NCI-H146 treated with DMSO at 0.1 percent for 48 hours (cell line): ENCODE data around the gene EYS.
"Not testable (repeated sequence)": the region's sequence is repeated elsewhere in the genome, so short reads cannot be mapped to it uniquely, and the experiment has no call there.

Experiments
- DNase-seq: peaks from one replicate; lab custom pipeline; 2025; ENCODE audit not compliant: unreplicated experiment; lab: John Stamatoyannopoulos, UW

The EYS gene

GRCh38 chr6:64085126-64085525, 1621.9 kb downstream of the EYS start:
- no peak for DNase-seq

DNA sequence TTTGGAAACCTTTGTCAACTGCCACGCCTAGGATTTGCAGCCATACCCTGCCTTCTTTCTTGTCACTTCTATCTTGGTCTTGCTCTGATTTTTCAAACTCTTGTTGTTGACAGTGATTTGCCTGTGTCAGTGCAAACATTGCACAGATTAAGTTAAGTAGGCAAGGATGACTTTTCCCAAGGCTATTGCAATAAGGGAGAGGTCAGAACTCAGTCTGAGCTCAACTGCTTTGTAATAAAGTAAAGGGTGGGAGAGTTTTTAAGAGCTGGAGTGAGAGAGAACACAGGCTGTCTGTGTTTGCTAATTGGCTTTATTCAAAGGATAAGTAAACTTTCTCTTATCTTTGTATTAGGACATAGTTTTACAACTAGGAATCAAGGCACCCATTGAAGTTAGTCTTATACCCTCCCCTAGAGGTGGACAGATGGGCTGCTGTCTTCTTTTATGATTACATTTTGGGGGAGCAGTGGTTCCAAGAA, 1622.8 kb downstream of the EYS start:
- DNase-seq, result no peak

DNA sequence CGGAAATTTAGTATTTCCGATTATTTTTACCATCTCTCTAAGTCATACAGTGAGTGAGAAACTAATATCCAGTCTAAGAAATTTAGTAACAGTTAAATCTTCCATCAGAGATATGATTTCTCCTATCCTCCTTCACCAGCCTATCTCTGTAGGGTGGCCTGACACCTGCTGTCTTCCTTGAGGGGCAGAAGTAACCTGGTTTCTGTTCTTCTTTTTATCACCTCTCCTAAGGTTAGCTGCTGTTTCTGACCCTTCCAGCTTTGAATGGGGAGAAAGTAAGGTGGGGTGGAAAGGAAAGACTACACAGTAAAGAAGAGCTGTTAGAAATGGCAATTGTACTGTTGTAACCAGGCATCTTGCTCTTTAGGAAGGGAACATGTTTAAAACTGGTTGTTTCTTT, 1623.8 kb downstream of the EYS start:
- no peak for DNase-seq

DNA sequence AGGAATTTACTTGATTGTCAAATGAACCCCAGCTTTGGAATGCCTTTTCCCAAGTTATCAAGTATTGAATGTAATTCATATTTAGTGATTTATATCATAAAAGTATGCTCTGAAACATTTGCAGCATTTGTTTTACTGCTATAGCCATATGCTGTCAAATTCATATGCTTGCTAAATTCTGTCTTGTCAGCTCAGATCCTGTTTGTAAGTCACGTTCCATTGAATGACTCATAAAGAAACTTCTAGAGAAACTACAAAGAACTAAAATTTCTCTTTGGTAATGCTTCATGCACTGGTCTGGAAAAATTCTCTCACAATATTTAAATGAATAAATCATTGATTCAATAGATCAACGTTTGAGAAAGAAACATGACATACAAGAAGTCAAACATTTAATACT, 1625.6 kb downstream of the EYS start:
- no peak for DNase-seq

DNA sequence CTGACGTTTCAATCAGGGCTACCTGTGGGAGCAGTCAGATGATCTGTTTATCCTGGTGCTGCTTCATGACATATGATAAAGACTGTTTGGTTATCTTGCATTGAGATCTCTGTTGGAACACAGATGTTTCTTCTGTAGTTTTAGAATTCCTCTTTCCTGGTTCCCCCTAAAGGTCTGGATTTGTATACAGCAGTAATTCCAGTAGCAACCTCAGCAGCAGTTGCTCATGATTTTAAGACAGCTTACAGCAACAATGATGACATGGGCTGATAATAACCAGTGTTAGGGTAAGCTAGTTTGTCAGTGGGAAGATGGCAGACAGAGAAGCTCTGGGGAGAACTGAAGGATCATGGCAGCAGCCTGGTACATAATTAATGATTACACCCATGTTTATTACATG, 1632.0 kb downstream of the EYS start:
- no peak for DNase-seq

GRCh38 chr6:64072686-64073085, 1634.3 kb downstream of the EYS start:
- DNase-seq, result no peak

DNA sequence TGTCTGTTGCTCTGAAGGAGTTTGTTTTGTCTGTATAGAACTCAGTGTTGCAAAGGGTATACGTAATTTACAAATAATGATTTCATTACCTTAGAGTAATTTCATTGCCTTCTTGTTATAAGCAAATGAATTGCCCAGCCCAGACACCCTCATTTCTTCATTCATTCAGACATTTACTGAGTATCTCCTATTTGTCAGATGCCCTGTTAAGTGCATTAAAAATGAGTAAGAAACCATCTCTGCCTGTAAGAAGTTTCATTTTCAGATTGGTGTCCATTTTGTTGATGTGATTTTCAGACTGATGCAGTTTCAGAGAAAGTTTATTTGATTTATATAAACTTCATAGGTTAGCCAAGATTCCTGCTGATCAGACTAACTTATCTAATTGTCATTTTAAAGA, 1642.1 kb downstream of the EYS start:
- no peak for DNase-seq

GRCh38 chr6:64062960-64063683, 1643.9 kb downstream of the EYS start:
- no peak for DNase-seq

DNA sequence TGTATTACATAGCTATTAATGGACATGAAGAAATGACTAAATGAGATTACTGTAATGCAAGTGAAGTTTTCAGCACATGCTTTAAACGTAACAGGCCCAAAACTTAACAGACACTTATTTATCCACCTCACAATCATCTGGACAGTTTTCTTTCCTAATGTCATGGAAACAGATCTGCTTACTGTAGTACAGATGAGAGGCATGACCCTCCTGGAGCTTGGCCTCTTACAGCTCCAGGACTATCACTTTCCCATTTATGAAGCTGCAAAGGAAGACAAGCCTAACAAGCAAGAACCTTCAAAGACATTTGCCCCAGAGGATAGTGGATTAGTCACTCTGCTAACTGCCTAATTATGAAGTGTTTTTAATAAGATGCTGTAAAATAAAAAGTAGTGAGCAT, 1652.2 kb downstream of the EYS start:
- DNase-seq, result no peak

DNA sequence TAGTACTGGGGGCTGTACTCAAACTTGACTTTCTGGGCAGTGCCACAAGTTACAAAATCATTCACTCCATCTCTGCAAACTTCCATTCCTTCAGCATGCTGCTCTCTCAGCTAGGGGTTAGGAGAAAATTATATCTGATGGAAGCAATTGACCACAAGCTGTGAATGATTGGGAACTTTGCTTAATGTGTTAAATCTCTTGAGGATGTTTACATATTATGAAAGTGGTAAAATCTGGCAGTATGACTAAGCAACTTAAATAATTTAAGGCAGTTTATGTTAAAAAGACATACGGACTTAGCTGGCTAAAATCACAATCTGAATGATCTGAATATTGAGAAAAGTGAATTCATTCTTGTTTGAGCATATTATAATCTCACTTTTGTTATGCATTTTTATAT, 1656.4 kb downstream of the EYS start:
- no peak for DNase-seq

DNA sequence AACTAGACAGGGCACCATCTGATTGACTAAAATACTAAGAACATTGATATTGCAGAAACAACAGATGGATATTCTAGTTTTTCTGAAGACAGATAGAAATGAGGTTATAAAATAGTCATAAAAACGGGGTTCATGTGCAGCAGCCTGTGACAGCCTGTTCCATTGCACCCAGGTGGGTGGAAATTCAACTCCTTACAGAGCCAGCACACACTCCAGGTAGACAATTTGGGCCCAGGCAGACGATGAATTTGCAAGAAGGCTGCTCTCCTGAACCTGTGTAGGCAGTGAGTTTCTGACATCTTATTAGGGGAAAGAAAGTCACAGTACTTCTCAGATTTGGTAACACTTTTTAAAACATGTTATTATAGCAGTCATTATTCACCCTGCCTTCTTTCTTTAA, 1657.3 kb downstream of the EYS start:
- no peak for DNase-seq

DNA sequence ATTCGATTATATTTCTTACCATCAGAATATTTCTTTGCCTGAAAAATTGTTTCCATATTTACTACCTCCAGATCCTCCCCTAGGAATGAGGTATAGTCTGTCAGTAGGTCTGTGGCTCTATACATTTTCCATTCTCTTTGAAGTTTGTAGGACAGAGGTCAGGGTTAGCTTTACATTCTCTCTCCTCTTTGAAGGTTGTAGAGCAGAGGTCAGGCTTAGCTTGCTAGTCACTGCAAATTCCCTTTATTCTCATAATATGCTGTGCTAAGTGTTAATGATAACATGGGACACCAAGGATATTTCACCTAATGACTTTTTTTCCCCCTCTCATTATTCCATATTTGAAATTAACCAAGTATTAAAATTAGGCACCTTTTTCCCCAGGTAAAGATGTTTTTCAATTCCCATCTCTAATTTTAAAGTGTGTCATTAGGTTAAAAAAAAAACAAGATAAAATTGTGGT, 1660.2 kb downstream of the EYS start:
- DNase-seq, result no peak

- DNase-seq, result no peak
These were observed 1665.7 kb downstream of the EYS start for GRCh38 chr6:64041373-64041772.

GRCh38 chr6:64040113-64040512, 1666.9 kb downstream of the EYS start:
- no peak for DNase-seq

DNA sequence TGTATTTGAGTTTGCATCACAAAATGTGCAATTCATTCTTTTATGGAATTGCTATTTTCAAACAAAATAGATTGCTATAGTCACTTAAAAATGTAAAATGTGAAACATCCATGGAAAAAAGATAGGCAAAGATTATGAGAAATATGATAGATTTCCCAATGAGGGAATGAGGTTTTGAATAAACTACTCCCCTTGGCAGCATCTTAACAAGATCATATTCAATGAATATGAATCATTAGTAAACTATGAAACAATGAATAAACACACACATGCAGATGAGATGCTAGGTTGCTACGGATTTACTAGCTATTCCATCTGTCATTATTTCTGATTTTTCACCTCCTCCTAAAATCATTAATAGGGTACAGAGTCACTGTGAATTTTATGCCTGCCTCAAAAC, 1669.6 kb downstream of the EYS start:
- no peak for DNase-seq

DNA sequence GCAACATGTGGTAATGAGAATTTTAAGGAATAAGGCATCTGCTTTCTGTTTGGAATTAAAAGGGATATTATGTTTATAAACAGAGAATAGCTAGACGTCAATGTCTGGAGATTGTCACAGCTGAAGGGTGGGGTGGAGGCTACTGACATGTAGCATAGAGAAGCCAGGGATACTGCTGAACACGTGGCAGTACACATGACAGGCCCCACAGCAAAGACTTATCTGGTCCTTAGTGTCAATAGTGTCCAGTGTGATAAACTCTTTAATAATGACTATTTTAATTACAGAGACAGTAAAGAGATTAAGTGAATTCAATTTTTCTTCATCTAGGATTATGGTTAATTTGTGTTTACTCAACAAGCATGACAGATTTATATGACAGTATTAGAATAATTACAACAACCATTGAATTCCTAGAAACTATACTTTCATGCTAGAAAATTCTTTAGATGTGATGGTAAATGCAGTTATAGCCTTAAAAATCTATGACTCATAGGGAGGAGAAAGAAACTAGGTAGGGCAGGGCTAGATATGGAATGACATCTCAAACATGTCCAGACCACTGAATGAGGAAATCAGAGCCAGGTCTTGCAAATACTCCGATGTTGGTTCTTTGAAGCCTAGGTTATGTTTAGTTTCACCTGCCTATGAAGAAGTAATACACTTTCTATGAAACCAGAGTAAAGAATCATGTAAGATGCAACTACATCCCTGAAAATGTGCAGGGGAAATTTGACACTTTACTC, 1671.9 kb downstream of the EYS start:
- no peak for DNase-seq

DNA sequence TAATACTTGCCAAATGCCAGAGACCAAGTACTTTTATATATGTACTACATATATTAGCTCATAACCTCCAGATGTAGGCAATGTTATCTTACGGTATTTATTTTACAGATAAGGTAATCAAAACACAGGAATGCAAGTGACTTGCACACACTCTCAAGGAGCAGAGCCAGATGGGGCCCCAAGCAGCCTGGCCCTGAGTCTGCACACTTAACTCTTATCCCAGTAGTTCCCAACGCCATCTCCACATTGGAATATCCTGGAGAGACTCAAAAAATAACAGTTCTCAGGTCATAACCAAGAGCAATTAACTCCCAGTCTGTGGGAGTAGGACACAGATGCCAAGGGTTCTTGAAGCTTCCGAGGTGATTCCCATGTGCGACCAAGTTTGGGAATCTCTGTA, 1672.7 kb downstream of the EYS start:
- DNase-seq, result no peak

GRCh38 chr6:64030950-64031618, 1675.9 kb downstream of the EYS start:
- not testable (repeated sequence) for DNase-seq

DNA sequence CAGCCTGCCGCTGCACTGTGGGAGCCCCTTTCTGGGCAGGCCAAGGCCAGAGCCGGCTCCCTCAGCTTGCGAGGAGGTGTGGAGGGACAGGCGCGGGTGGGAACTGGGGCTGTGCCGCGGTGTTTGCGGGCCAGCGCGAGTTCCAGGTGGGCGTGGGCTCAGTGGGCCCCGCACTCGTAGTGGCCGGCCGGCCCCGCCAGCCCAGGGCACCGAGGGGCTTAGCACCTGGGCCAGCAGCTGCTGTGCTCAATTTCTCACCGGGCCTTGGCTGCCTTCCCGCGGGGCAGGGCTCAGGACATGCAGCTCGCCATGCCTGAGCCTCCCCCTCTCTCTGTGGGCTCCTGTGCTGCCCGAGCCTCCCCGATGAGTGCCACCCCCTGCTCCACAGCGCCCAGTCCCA, 1683.3 kb downstream of the EYS start:
- no peak for DNase-seq

DNA sequence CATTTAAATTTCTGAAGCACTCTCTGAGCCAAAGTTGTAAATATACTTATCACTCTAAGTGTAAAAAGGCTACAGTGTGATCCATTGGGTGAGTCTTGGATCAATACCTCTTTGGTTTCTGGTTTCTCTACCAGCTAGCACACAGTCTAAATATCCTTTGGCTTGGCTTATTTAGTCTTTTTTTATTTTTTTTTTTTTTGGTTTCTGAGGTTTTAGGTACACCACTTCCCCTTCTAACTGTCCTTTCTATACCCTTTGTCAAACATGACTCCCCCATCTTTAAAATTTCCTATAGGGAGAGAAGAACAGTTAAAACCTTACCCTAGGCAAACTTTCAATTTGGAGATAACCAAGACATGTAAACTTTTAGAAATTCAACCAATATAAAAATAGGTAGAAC, 1692.4 kb downstream of the EYS start:
- DNase-seq, result no peak

- no peak for DNase-seq
These were observed 1694.0 kb downstream of the EYS start for GRCh38 chr6:64013011-64013410.
